ENCODE results near the gene CBX7. TPM values are rescaled to one million over a fixed set of nuclear protein-coding genes. Genes with fewer than 3 reads are reported as not detected.
A peak's percentile ranks its signal among the peaks of the same experiment; 100 is the strongest.

CBX7 gene
- total RNA-seq, 1 donor from 2014 or later: 13.2 TPM

- peaks cover 15% of the 10 kb centered on the region for H3K4me1 Mint-ChIP-seq
- H3K9me3 Mint-ChIP-seq: no peaks in the 10 kb centered on the region
- peaks cover 4% of the 10 kb centered on the region for H3K27me3 Mint-ChIP-seq (ENCODE audit: low read depth)
- TF ChIP-seq, protein P1, sequence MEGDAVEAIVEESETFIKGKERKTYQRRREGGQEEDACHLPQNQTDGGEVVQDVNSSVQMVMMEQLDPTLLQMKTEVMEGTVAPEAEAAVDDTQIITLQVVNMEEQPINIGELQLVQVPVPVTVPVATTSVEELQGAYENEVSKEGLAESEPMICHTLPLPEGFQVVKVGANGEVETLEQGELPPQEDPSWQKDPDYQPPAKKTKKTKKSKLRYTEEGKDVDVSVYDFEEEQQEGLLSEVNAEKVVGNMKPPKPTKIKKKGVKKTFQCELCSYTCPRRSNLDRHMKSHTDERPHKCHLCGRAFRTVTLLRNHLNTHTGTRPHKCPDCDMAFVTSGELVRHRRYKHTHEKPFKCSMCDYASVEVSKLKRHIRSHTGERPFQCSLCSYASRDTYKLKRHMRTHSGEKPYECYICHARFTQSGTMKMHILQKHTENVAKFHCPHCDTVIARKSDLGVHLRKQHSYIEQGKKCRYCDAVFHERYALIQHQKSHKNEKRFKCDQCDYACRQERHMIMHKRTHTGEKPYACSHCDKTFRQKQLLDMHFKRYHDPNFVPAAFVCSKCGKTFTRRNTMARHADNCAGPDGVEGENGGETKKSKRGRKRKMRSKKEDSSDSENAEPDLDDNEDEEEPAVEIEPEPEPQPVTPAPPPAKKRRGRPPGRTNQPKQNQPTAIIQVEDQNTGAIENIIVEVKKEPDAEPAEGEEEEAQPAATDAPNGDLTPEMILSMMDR (IDR thresholded peaks at IDR 0.05; ENCODE audit: unreplicated experiment): no peak
- no peaks in the 10 kb centered on the region for H3K36me3 Mint-ChIP-seq
- H3K4me3 Mint-ChIP-seq: peak overlapping the region; percentile 72
- peak overlapping the region; percentile 94 for H3K27ac Mint-ChIP-seq
- DNase-seq (ENCODE audit: low spot score in 2 of 2, unreplicated experiment in 2 of 2): no peak
Observed at GRCh38 chr22:39146256-39147101, 6.0 kb downstream of the CBX7 start.

DNA sequence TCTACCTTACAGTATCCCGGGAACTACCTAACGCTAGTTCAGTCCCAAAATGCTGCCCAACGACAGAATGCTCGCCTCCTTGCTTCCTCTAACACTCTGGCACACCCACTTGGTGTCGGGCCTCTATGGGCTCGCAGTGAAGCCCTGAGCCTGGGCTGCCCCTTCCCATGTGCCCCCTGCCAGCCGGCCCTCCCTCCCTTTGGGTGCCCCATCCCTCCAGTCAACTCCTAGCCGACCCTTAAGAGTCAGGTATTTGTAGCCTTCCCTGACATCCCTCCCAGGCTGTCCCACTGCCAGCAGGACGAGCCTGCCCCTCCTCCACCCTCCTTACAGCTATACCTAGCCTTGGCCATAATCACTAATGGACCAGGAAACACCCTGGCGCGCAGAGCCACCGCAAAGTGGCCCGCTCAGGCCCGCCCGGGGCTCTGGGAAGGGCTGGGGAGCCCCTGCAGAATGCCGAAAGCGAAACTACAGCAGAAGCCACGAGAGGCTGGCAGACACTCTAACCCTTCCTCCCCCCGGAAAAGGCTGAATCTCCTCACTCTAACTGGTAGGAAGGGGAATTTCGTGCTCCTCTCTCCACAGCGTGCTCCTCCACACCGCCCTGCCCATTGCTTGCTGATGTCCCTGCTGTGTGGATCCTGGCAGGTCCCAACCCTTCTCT lies 8.2 kb downstream of the CBX7 start:
- no peak overlapping the region for H3K27ac Mint-ChIP-seq
- TF ChIP-seq, protein P1 (IDR thresholded peaks at IDR 0.05; ENCODE audit: unreplicated experiment): no peak
- H3K4me1 Mint-ChIP-seq: peaks cover 12% of the 10 kb centered on the region
- H3K4me3 Mint-ChIP-seq: peak overlapping the region; percentile 69
- DNase-seq (ENCODE audit: low spot score in 2 of 2, unreplicated experiment in 2 of 2): no peak
- no peaks in the 10 kb centered on the region for H3K36me3 Mint-ChIP-seq
- no peaks in the 10 kb centered on the region for H3K9me3 Mint-ChIP-seq
- H3K27me3 Mint-ChIP-seq (ENCODE audit: low read depth): peaks cover 4% of the 10 kb centered on the region

GRCh38 chr22:39142088-39142680 lies 10.3 kb downstream of the CBX7 start:
- no peaks in the 10 kb centered on the region for H3K36me3 Mint-ChIP-seq
- TF ChIP-seq, protein P1 (IDR thresholded peaks at IDR 0.05; ENCODE audit: unreplicated experiment): no peak
- no peaks in the 10 kb centered on the region for H3K9me3 Mint-ChIP-seq
- H3K4me3 Mint-ChIP-seq: no peak overlapping the region
- H3K27ac Mint-ChIP-seq: no peak overlapping the region
- H3K27me3 Mint-ChIP-seq (ENCODE audit: low read depth): peaks cover 4% of the 10 kb centered on the region
- no peak for DNase-seq (ENCODE audit: low spot score in 2 of 2, unreplicated experiment in 2 of 2)
- peaks cover 12% of the 10 kb centered on the region for H3K4me1 Mint-ChIP-seq

- no peak for DNase-seq (ENCODE audit: low spot score in 2 of 2, unreplicated experiment in 2 of 2)
- H3K36me3 Mint-ChIP-seq: no peaks in the 10 kb centered on the region
- H3K4me3 Mint-ChIP-seq: no peak overlapping the region
- H3K27me3 Mint-ChIP-seq (ENCODE audit: low read depth): peaks cover 4% of the 10 kb centered on the region
- H3K4me1 Mint-ChIP-seq: peaks cover 11% of the 10 kb centered on the region
- H3K9me3 Mint-ChIP-seq: no peaks in the 10 kb centered on the region
- H3K27ac Mint-ChIP-seq: no peak overlapping the region
- TF ChIP-seq, protein P1 (IDR thresholded peaks at IDR 0.05; ENCODE audit: unreplicated experiment): no peak
Observed at GRCh38 chr22:39139933-39140332, 12.5 kb downstream of the CBX7 start.

GRCh38 chr22:39138357-39138997 lies 14.0 kb downstream of the CBX7 start:
- no peak for DNase-seq (ENCODE audit: low spot score in 2 of 2, unreplicated experiment in 2 of 2)
- Mint-ChIP-seq H3K4me1 (peaks cover 5% of the 10 kb centered on the region), H3K27ac (no peak overlapping the region), H3K27me3 (ENCODE audit: low read depth) (no peaks in the 10 kb centered on the region), H3K36me3 (no peaks in the 10 kb centered on the region), H3K4me3 (no peak overlapping the region), H3K9me3 (no peaks in the 10 kb centered on the region)
- TF ChIP-seq, protein P1 (IDR thresholded peaks at IDR 0.05; ENCODE audit: unreplicated experiment): no peak
